ENCODE measurements around the gene VSIR.

GRCh38 chr10:71779641-71780040 lies 6.3 kb upstream of the VSIR start:
- TF ChIP-seq EZH2phosphoT487 (IDR thresholded peaks at IDR 0.05; ENCODE audit: borderline replicate concordance) = no peak
- no peak for TF ChIP-seq CTCF (conservative IDR thresholded peaks at IDR 0.05; ENCODE audit: low read length)
